HL-60 (cell line): ENCODE measurements around the gene BCL2L1.

Source experiments
- DNase-seq, 2 experiments: peaks; one replicate each; pipeline ENCODE4 v3.0.0-alpha.2; 2010 to 2020; ENCODE audit warnings: low read depth in 1 of 2, low spot score in 1 of 2
- H3K27ac ChIP-seq: fragments of 250-450 bp; sonication (Bioruptor Pico); replicated peaks from 2 replicates; pipeline ENCODE4 v1.5.1; 2020; ENCODE audit warnings: mild to moderate bottlenecking, moderate library complexity
- H3K27me3 ChIP-seq: fragments of 250-450 bp; sonication (Bioruptor Pico); 2 replicates; pipeline ENCODE4 v1.5.1; 2021; ENCODE audit warnings: mild to moderate bottlenecking, moderate library complexity; ENCODE audit not compliant: insufficient read depth, poor library complexity, severe bottlenecking
- H3K4me3 ChIP-seq: replicated peaks from 2 replicates; pipeline ENCODE4 v1.5.1; 2011; ENCODE audit warnings: mild to moderate bottlenecking, control low read depth, low read length; ENCODE audit not compliant: insufficient read depth
- CTCF ChIP-seq: IDR thresholded peaks from one replicate; pipeline ENCODE4 v1.5.1; 2011; ENCODE audit warnings: low read length, control low read depth, inconsistent platforms; ENCODE audit not compliant: insufficient read depth
- GABPA ChIP-seq: IDR thresholded peaks from 2 replicates; pipeline ENCODE4 v1.6.1; 2012; ENCODE audit warnings: low read depth
- POLR2AphosphoS5 ChIP-seq: IDR thresholded peaks from 2 replicates; pipeline ENCODE4 v1.6.1; 2012; ENCODE audit warnings: low read depth
- SPI1 ChIP-seq: IDR thresholded peaks from 2 replicates; pipeline ENCODE4 v1.6.1; 2012; ENCODE audit warnings: low read depth, mild to moderate bottlenecking, borderline replicate concordance
- TF ChIP-seq, protein P1 (sequence below): IDR thresholded peaks from 2 replicates; pipeline ENCODE4 v1.6.1; 2012; ENCODE audit warnings: low read depth; ENCODE audit not compliant: insufficient replicate concordance

The BCL2L1 gene

DNA sequence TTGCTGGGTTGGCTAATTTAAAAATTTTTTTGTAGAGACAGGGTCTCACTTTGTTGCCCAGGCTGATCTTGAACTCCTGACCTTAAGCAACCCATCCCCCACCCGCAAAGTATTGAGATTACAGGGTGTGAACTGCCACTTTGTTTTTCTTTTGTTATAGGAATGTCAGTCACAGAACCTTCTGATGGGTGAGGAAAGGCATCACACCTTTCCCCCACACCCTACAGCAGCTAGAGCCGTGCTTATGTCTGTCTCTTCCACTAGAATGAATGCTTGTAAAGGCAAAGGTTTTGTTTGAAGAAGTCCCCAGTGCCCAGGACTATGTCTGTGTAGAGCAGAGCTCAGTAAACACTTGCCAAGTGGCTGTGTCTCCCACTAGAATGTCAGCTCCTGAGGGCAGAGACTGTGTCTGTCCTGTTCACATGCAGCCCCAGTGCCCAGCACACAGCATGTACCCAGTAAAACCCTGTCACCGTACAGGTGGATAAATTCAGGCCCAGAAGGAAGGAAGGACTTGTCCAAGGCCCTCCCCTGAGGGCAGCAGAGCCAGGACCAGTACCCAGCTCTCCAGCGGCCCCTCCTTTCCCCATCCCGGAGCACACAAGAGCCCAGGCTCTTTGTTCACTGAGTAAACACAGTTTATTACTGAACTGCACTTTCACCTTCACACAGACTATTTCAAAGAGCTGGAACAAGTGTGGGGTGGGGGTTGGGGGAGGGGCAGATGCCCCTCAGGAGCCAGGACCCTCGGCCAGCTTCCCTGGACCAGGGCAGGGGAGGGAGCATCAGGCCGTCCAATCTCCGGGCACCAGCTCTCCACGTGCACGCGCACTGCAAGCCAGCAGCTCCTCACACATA lies 58.6 kb downstream of the BCL2L1 start:
- H3K4me3 ChIP-seq: no peak overlapping the region
- no peak for DNase-seq
- no peak overlapping the region for H3K27ac ChIP-seq
- H3K27me3 ChIP-seq: no peaks in the 10 kb centered on the region
- no peak for TF ChIP-seq SPI1
- TF ChIP-seq, protein P1, sequence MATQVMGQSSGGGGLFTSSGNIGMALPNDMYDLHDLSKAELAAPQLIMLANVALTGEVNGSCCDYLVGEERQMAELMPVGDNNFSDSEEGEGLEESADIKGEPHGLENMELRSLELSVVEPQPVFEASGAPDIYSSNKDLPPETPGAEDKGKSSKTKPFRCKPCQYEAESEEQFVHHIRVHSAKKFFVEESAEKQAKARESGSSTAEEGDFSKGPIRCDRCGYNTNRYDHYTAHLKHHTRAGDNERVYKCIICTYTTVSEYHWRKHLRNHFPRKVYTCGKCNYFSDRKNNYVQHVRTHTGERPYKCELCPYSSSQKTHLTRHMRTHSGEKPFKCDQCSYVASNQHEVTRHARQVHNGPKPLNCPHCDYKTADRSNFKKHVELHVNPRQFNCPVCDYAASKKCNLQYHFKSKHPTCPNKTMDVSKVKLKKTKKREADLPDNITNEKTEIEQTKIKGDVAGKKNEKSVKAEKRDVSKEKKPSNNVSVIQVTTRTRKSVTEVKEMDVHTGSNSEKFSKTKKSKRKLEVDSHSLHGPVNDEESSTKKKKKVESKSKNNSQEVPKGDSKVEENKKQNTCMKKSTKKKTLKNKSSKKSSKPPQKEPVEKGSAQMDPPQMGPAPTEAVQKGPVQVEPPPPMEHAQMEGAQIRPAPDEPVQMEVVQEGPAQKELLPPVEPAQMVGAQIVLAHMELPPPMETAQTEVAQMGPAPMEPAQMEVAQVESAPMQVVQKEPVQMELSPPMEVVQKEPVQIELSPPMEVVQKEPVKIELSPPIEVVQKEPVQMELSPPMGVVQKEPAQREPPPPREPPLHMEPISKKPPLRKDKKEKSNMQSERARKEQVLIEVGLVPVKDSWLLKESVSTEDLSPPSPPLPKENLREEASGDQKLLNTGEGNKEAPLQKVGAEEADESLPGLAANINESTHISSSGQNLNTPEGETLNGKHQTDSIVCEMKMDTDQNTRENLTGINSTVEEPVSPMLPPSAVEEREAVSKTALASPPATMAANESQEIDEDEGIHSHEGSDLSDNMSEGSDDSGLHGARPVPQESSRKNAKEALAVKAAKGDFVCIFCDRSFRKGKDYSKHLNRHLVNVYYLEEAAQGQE: no peak
- TF ChIP-seq POLR2AphosphoS5: no peak
- no peak for TF ChIP-seq CTCF
- TF ChIP-seq GABPA: no peak

DNA sequence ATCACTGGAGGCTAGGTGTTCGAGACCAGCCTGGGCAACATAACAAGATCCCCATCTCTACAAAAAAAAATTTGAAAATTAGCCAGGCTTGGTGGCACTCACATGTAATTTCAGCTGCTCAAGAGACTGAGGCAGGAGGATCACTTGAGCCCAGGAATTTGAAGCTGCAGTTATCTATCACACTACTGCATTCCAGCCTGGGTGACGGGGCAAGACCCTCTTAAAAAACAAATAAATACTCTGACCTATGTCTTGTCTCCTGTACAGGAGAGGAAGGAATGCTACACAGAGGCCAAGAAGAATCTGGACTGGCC lies 59.2 kb downstream of the BCL2L1 start:
- Histone ChIP-seq H3K27ac (no peak overlapping the region), H3K27me3 (no peaks in the 10 kb centered on the region), H3K4me3 (no peak overlapping the region)
- no peak for TF ChIP-seq GABPA
- no peak for TF ChIP-seq POLR2AphosphoS5
- no peak for TF ChIP-seq CTCF
- TF ChIP-seq SPI1: no peak
- TF ChIP-seq, protein P1: no peak
- no peak for DNase-seq

GRCh38 chr20:31662372-31662854 lies 60.3 kb downstream of the BCL2L1 start:
- H3K27ac ChIP-seq: 0 out of 2 replicates have a peak overlapping the region, but pooled peaks have one; percentile 14
- DNase-seq: no peak
- H3K27me3 ChIP-seq: no peaks in the 10 kb centered on the region
- H3K4me3 ChIP-seq: no peak overlapping the region
- TF ChIP-seq GABPA (no peak), SPI1 (no peak)
- TF ChIP-seq, protein P1: no peak
